Neuronal stem cell (in vitro differentiated cells): ENCODE measurements around the gene CCDC32.

Source experiments
- DNase-seq: peaks from one replicate; pipeline ENCODE4 v3.0.0-alpha.2; 2013; ENCODE audit warnings: low spot score
- H2AFZ ChIP-seq: one replicate; pipeline ENCODE4 v1.6.1; 2013; ENCODE audit warnings: mild to moderate bottlenecking, low read length, inconsistent platforms
- H2AK5ac ChIP-seq: 2 replicates; pipeline ENCODE4 v1.6.1; 2013; ENCODE audit warnings: low read depth, mild to moderate bottlenecking, inconsistent platforms, low read length, moderate library complexity, mixed read lengths
- H2BK120ac ChIP-seq: 2 replicates; pipeline ENCODE4 v1.6.1; 2013; ENCODE audit warnings: low read depth, mild to moderate bottlenecking, inconsistent platforms, low read length, moderate library complexity, mixed read lengths
- H2BK12ac ChIP-seq: one replicate; pipeline ENCODE4 v1.6.1; 2013; ENCODE audit warnings: low read length, inconsistent platforms
- H2BK15ac ChIP-seq: 2 replicates; pipeline ENCODE4 v1.6.1; 2013; ENCODE audit warnings: mild to moderate bottlenecking, low read length, inconsistent platforms, mixed read lengths
- H2BK5ac ChIP-seq: one replicate; pipeline ENCODE4 v1.6.1; 2013; ENCODE audit warnings: inconsistent platforms, mild to moderate bottlenecking, low read length, moderate library complexity
- H3K14ac ChIP-seq: one replicate; pipeline ENCODE4 v1.6.1; 2013; ENCODE audit warnings: low read length, inconsistent platforms
- H3K18ac ChIP-seq: 2 replicates; pipeline ENCODE4 v1.6.1; 2013; ENCODE audit warnings: low read length, inconsistent platforms
- H3K23ac ChIP-seq: 2 replicates; pipeline ENCODE4 v1.6.1; 2013; ENCODE audit warnings: low read depth, mild to moderate bottlenecking, mixed read lengths, low read length, inconsistent platforms; ENCODE audit not compliant: poor library complexity
- H3K27ac ChIP-seq: replicated peaks from 3 replicates; pipeline ENCODE4 v1.5.1; 2013; ENCODE audit warnings: low read length, inconsistent platforms
- H3K27me3 ChIP-seq, 3 experiments: 2 replicates each; pipeline ENCODE4 v1.6.1; 2013; ENCODE audit warnings: low read length in 3 of 3, mild to moderate bottlenecking in 2 of 3, inconsistent platforms in 1 of 3, low read depth in 1 of 3, mixed read lengths in 1 of 3, moderate library complexity in 1 of 3; ENCODE audit not compliant: control insufficient read depth in 3 of 3, insufficient read depth in 3 of 3
- H3K36me3 ChIP-seq, 2 donors: replicated peaks in 1 of 2; 2 replicates each; pipeline ENCODE4 v1.6.1; 2013; ENCODE audit warnings: low read length in 2 of 2; ENCODE audit not compliant: control insufficient read depth in 2 of 2, insufficient read depth in 2 of 2
- H3K4ac ChIP-seq: 2 replicates; pipeline ENCODE4 v1.6.1; 2013; ENCODE audit warnings: inconsistent platforms, mild to moderate bottlenecking, low read length, moderate library complexity
- H3K4me1 ChIP-seq, 2 donors: 1 replicate in 1 of 2; 2 replicates in 1 of 2; pipeline ENCODE4 v1.6.1; 2013; ENCODE audit warnings: low read length in 2 of 2, low read depth in 1 of 2; ENCODE audit not compliant: control insufficient read depth in 2 of 2, insufficient read depth in 1 of 2
- H3K4me2 ChIP-seq: one replicate; pipeline ENCODE4 v1.6.1; 2013; ENCODE audit warnings: mild to moderate bottlenecking, low read length, inconsistent platforms; ENCODE audit not compliant: insufficient read depth, poor library complexity, severe bottlenecking
- H3K4me3 ChIP-seq, 2 donors: 2 replicates each; pipeline ENCODE4 v1.5.1; 2013; ENCODE audit warnings: low read length in 2 of 2, mild to moderate bottlenecking in 2 of 2, inconsistent platforms in 1 of 2, moderate library complexity in 1 of 2
- H3K79me1 ChIP-seq: one replicate; pipeline ENCODE4 v1.6.1; 2013; ENCODE audit warnings: low read depth, mild to moderate bottlenecking, inconsistent platforms, low read length, moderate library complexity
- H3K9ac ChIP-seq: one replicate; pipeline ENCODE4 v1.6.1; 2013; ENCODE audit warnings: mild to moderate bottlenecking, low read depth, low read length, inconsistent platforms; ENCODE audit not compliant: poor library complexity
- H3K9me3 ChIP-seq, 2 donors: replicated peaks in 1 of 2; 2 replicates each; pipeline versions ENCODE3 to v1.6.1; 2013; ENCODE audit warnings: low read length in 2 of 2, mild to moderate bottlenecking in 2 of 2, inconsistent platforms in 1 of 2, low read depth in 1 of 2, mixed read lengths in 1 of 2, moderate library complexity in 1 of 2; ENCODE audit not compliant: control insufficient read depth in 2 of 2, insufficient read depth in 1 of 2
- H4K8ac ChIP-seq: one replicate; pipeline ENCODE4 v1.6.1; 2013; ENCODE audit warnings: low read depth, mild to moderate bottlenecking, inconsistent platforms, low read length, moderate library complexity
- H4K91ac ChIP-seq: one replicate; pipeline ENCODE4 v1.6.1; 2013; ENCODE audit warnings: low read length, low read depth, mild to moderate bottlenecking, inconsistent platforms; ENCODE audit not compliant: poor library complexity
- WGBS, 2 donors: extraction: QIAGEN DNeasy Blood & Tissue Kit; methylation state at CpG; one replicate each; pipeline ENCODE4 v1.1.7; 2013; ENCODE audit warnings: missing lambda C conversion rate in 2 of 2, mixed read lengths in 1 of 2; ENCODE audit not compliant: insufficient read length in 2 of 2, insufficient replicate concordance in 1 of 2; ENCODE audit errors: extremely low coverage in 2 of 2; 5-methylcytosine and 5-hydroxymethylcytosine counted together

CCDC32 gene

DNA sequence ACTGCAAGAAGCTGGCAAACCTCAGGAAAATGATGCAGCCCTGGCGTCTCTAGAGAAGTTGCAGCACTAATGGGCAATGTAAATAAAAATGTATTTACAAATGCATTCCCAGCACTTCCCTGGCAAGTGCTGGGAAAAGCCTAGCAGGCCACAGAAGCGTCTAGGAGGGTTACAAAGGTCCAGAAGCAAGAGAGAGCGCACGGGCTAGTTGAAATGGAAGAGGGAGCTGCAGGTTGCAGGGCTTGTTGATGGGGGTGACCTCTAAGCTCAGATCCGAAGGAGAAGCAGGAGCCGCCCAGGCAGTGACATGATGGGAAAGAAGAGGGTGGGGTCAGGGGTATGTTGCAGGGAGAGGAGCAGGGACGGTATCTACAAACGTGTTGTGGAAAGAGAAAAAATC is 26.5 kb upstream of the CCDC32 start:
- no peak overlapping the region for H2BK12ac ChIP-seq
- no peak overlapping the region for H2BK15ac ChIP-seq
- no peak overlapping the region for H3K27ac ChIP-seq
- no peaks in the 10 kb centered on the region for H3K9me3 ChIP-seq
- no peak overlapping the region for H3K4me3 ChIP-seq
- H3K4ac ChIP-seq = no peak overlapping the region
- WGBS, 2 donors = no CpG with 5 or more reads among the region's 8 CpGs
- H3K14ac ChIP-seq = no peak overlapping the region
- no peaks in the 10 kb centered on the region for H3K79me1 ChIP-seq
- no peak overlapping the region for H2AK5ac ChIP-seq
- H2BK120ac ChIP-seq = no peak overlapping the region
- H2AFZ ChIP-seq = peak overlapping the region; percentile 85
- no peak overlapping the region for H4K91ac ChIP-seq
- H3K36me3 ChIP-seq = no peaks in the 10 kb centered on the region
- no peak overlapping the region for H4K8ac ChIP-seq
- no peaks in the 10 kb centered on the region for H3K27me3 ChIP-seq
- no peak for DNase-seq
- peaks cover 0 to 2% of the 10 kb centered on the region in 2 donors for H3K4me1 ChIP-seq
- no peak overlapping the region for H3K9ac ChIP-seq
- H2BK5ac ChIP-seq = no peak overlapping the region
- no peak overlapping the region for H3K18ac ChIP-seq
- no peak overlapping the region for H3K23ac ChIP-seq
- H3K4me2 ChIP-seq = no peak overlapping the region

- no CpG with 5 or more reads among the region's 12 CpGs for WGBS, 2 donors
- H2BK12ac ChIP-seq = no peak overlapping the region
- no peak overlapping the region for H2BK15ac ChIP-seq
- H2AK5ac ChIP-seq = no peak overlapping the region
- H3K18ac ChIP-seq = no peak overlapping the region
- H3K36me3 ChIP-seq = no peaks in the 10 kb centered on the region
- no peak overlapping the region for H3K4ac ChIP-seq
- no peaks in the 10 kb centered on the region for H3K27me3 ChIP-seq
- H3K79me1 ChIP-seq = no peaks in the 10 kb centered on the region
- no peak for DNase-seq
- H4K91ac ChIP-seq = no peak overlapping the region
- no peak overlapping the region for H3K27ac ChIP-seq
- peak overlapping the region; percentile 80 for H2AFZ ChIP-seq
- H2BK120ac ChIP-seq = no peak overlapping the region
- no peak overlapping the region for H2BK5ac ChIP-seq
- no peak overlapping the region for H3K4me2 ChIP-seq
- H3K23ac ChIP-seq = no peak overlapping the region
- no peak overlapping the region for H4K8ac ChIP-seq
- H3K9me3 ChIP-seq = no peaks in the 10 kb centered on the region
- H3K4me1 ChIP-seq = peaks cover 0 to under 1% of the 10 kb centered on the region in 2 donors
- no peak overlapping the region for H3K14ac ChIP-seq
- no peak overlapping the region for H3K9ac ChIP-seq
- no peak overlapping the region for H3K4me3 ChIP-seq
These were observed 25.8 kb upstream of the CCDC32 start for GRCh38 chr15:40590667-40591050.

GRCh38 chr15:40584191-40584590 is 19.3 kb upstream of the CCDC32 start:
- no peaks in the 10 kb centered on the region for H3K36me3 ChIP-seq
- H3K4ac ChIP-seq = no peak overlapping the region
- no peak overlapping the region for H2AK5ac ChIP-seq
- H3K27me3 ChIP-seq = no peaks in the 10 kb centered on the region
- no peak overlapping the region for H3K14ac ChIP-seq
- DNase-seq = no peak
- H3K9me3 ChIP-seq = no peaks in the 10 kb centered on the region
- no peak overlapping the region for H3K9ac ChIP-seq
- no peak overlapping the region for H4K91ac ChIP-seq
- H3K4me3 ChIP-seq = no peak overlapping the region
- no peak overlapping the region for H3K23ac ChIP-seq
- no peaks in the 10 kb centered on the region for H3K4me1 ChIP-seq
- H2BK15ac ChIP-seq = no peak overlapping the region
- H3K79me1 ChIP-seq = no peaks in the 10 kb centered on the region
- WGBS, 2 donors = no CpG with 5 or more reads among the region's 2 CpGs
- H2BK12ac ChIP-seq = no peak overlapping the region
- no peak overlapping the region for H2BK120ac ChIP-seq
- no peak overlapping the region for H2BK5ac ChIP-seq
- no peak overlapping the region for H4K8ac ChIP-seq
- H2AFZ ChIP-seq = peak overlapping the region; percentile 55
- no peak overlapping the region for H3K18ac ChIP-seq
- no peak overlapping the region for H3K27ac ChIP-seq
- no peak overlapping the region for H3K4me2 ChIP-seq

DNA sequence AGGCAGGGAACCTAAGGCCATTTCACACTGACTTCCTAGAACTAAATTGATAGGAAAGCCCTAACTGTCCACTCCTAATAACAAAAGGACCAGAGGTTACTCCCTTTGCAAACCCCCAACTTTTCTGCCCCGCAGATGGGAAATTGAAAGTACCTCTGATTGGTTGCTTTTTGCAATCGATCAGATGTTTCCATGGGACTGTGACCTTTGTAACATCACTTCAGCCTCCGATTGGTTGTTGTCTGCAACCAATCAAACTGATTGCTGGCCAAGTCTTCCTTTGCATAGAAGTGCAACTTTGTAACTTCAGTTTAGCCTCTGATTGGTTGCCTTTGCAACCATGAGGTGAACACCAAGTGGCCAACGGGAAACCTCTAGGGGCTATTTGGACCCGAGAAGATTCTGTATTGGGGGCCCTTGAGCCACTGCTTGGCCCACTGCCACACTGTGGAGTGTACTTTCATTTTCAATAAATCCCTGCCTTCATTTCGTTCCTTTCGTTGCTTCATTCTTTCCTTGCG is 17.9 kb upstream of the CCDC32 start:
- Histone ChIP-seq H3K4me1 (no peaks in the 10 kb centered on the region), H2BK120ac (no peak overlapping the region), H3K79me1 (no peaks in the 10 kb centered on the region), H3K9ac (no peak overlapping the region), H3K4me3 (no peak overlapping the region), H3K36me3 (no peaks in the 10 kb centered on the region), H2BK12ac (no peak overlapping the region), H2BK15ac (no peak overlapping the region), H3K14ac (no peak overlapping the region), H2AK5ac (no peak overlapping the region), H4K91ac (no peak overlapping the region), H3K4me2 (no peak overlapping the region), H3K27me3 (no peaks in the 10 kb centered on the region), H3K18ac (no peak overlapping the region), H3K27ac (no peak overlapping the region), H2BK5ac (no peak overlapping the region), H2AFZ (peak overlapping the region; percentile 2), H4K8ac (no peak overlapping the region), H3K23ac (no peak overlapping the region), H3K9me3 (no peaks in the 10 kb centered on the region), H3K4ac (no peak overlapping the region)
- no peak for DNase-seq
- no CpG with 5 or more reads among the region's 8 CpGs for WGBS, 2 donors
